ENCODE results near the gene CCL19.
"Not testable (repeated sequence)": the region's sequence is repeated elsewhere in the genome, so short reads cannot be mapped to it uniquely, and the experiment has no call there.

Gene CCL19

GRCh38 chr9:34690983-34691935 is at the start of gene CCL19:
Gene CCL19, minus strand, starts transcription at chr9:34691276. Its CDS starts 137 bp downstream, at chr9:34691139.
- no peak for DNase-seq (ENCODE audit: low spot score)
- FAIRE-seq, result no peak

- FAIRE-seq, result not testable (repeated sequence)
Observed at GRCh38 chr9:34740176-34740575, 49.1 kb upstream of the CCL19 start.

GRCh38 chr9:34737677-34738260 is 46.7 kb upstream of the CCL19 start:
- DNase-seq (ENCODE audit: low spot score) (no peak), FAIRE-seq (no peak)

More at GRCh38 chr9:34740176-34740575, 49.1 kb upstream of the CCL19 start:
- DNase-seq (ENCODE audit: low spot score), result not testable (repeated sequence)

- FAIRE-seq, result no peak
- no peak for DNase-seq (ENCODE audit: low spot score)
Observed at GRCh38 chr9:34734720-34735119, 43.6 kb upstream of the CCL19 start.

- DNase-seq (ENCODE audit: low spot score), result no peak
- FAIRE-seq, result no peak
Observed at GRCh38 chr9:34732886-34733285, 41.8 kb upstream of the CCL19 start.

- DNase-seq (ENCODE audit: low spot score), result no peak
- FAIRE-seq, result no peak
Observed at GRCh38 chr9:34732478-34732877, 41.4 kb upstream of the CCL19 start.

GRCh38 chr9:34723141-34723540 is 32.1 kb upstream of the CCL19 start:
- DNase-seq (ENCODE audit: low spot score) (no peak), FAIRE-seq (no peak)

GRCh38 chr9:34719769-34720025 is 28.6 kb upstream of the CCL19 start:
- DNase-seq (ENCODE audit: low spot score); FAIRE-seq: not testable (repeated sequence)

- DNase-seq (ENCODE audit: low spot score) (no peak), FAIRE-seq (no peak)
Observed at GRCh38 chr9:34719021-34719768, 28.1 kb upstream of the CCL19 start.

GRCh38 chr9:34717996-34718614 is 27.0 kb upstream of the CCL19 start:
- no peak for FAIRE-seq
- peak; percentile 29 for DNase-seq (ENCODE audit: low spot score)

GRCh38 chr9:34716711-34717110 is 25.6 kb upstream of the CCL19 start:
- FAIRE-seq (no peak), DNase-seq (ENCODE audit: low spot score) (no peak)

- FAIRE-seq (no peak), DNase-seq (ENCODE audit: low spot score) (no peak)
Observed at GRCh38 chr9:34715639-34716215, 24.7 kb upstream of the CCL19 start.

- no peak for FAIRE-seq
- no peak for DNase-seq (ENCODE audit: low spot score)
Observed at GRCh38 chr9:34714007-34714406, 22.9 kb upstream of the CCL19 start.

- FAIRE-seq (no peak), DNase-seq (ENCODE audit: low spot score) (no peak)
Observed at GRCh38 chr9:34712140-34712539, 21.1 kb upstream of the CCL19 start.

- no peak for DNase-seq (ENCODE audit: low spot score)
- no peak for FAIRE-seq
Observed at GRCh38 chr9:34710023-34710422, 18.9 kb upstream of the CCL19 start, which contains the start of gene CCL21. Gene CCL21, minus strand, starts transcription at chr9:34710136. Its CDS starts 70 bp downstream, at chr9:34710066.

- DNase-seq (ENCODE audit: low spot score) (no peak), FAIRE-seq (no peak)
Observed at GRCh38 chr9:34709196-34709978, 18.3 kb upstream of the CCL19 start.

- FAIRE-seq (no peak), DNase-seq (ENCODE audit: low spot score) (no peak)
Observed at GRCh38 chr9:34707130-34707529, 16.1 kb upstream of the CCL19 start.

- peak; percentile 14 for DNase-seq (ENCODE audit: low spot score)
- FAIRE-seq, result no peak
Observed at GRCh38 chr9:34701769-34702736, 11.0 kb upstream of the CCL19 start.
